H7 (cell line): ENCODE measurements around the gene VIPR2. TPM values are rescaled to one million over a fixed set of nuclear protein-coding genes. Genes with fewer than 3 reads are reported as not detected.

ENCODE experiments used
- DNase-seq: peaks from one replicate; pipeline ENCODE4 v3.0.0; 2012
- H3K27me3 ChIP-seq: 2 replicates; pipeline ENCODE4 v1.6.0; 2011; ENCODE audit warnings: mild to moderate bottlenecking, low read length; ENCODE audit not compliant: control insufficient read depth, insufficient read depth
- H3K36me3 ChIP-seq: replicated peaks from 2 replicates; pipeline ENCODE4 v1.5.1; 2011; ENCODE audit warnings: low read length; ENCODE audit not compliant: control insufficient read depth, insufficient read depth
- H3K4me3 ChIP-seq: 2 replicates; pipeline ENCODE4 v1.5.1; 2011; ENCODE audit warnings: low read depth, mild to moderate bottlenecking, control low read depth, low read length, moderate library complexity; ENCODE audit not compliant: insufficient read depth
- total RNA-seq: library from RNA; depleted of rRNA; stranded (reverse); fragments of >200 nt; shearing (Covaris generic); gene quantifications from 2 replicates; pipeline ENCODE4 v1.2.3, GENCODE V29; 2014

Gene VIPR2
- total RNA-seq, 1 experiment from 2014 or later: 2.5 TPM

GRCh38 chr7:159031750-159032149 is 112.9 kb downstream of the VIPR2 start:
- DNase-seq: no peak
- Histone ChIP-seq H3K27me3 (peaks cover 4% of the 10 kb centered on the region), H3K4me3 (no peak overlapping the region), H3K36me3 (no peaks in the 10 kb centered on the region)

GRCh38 chr7:159031135-159031701 is 113.4 kb downstream of the VIPR2 start:
- peak; percentile 85 for DNase-seq
- Histone ChIP-seq H3K36me3 (no peaks in the 10 kb centered on the region), H3K4me3 (peak overlapping the region; percentile 55), H3K27me3 (peaks cover 4% of the 10 kb centered on the region)

- Histone ChIP-seq H3K36me3 (no peaks in the 10 kb centered on the region), H3K27me3 (peaks cover 4% of the 10 kb centered on the region), H3K4me3 (peak overlapping the region; percentile 55)
- peak; percentile 95 for DNase-seq
Measured at GRCh38 chr7:159030490-159031134, 114.1 kb downstream of the VIPR2 start.

- DNase-seq: no peak
- Histone ChIP-seq H3K4me3 (no peak overlapping the region), H3K36me3 (no peaks in the 10 kb centered on the region), H3K27me3 (peaks cover 4% of the 10 kb centered on the region)
Measured at GRCh38 chr7:159028508-159029401, 115.9 kb downstream of the VIPR2 start.

DNA sequence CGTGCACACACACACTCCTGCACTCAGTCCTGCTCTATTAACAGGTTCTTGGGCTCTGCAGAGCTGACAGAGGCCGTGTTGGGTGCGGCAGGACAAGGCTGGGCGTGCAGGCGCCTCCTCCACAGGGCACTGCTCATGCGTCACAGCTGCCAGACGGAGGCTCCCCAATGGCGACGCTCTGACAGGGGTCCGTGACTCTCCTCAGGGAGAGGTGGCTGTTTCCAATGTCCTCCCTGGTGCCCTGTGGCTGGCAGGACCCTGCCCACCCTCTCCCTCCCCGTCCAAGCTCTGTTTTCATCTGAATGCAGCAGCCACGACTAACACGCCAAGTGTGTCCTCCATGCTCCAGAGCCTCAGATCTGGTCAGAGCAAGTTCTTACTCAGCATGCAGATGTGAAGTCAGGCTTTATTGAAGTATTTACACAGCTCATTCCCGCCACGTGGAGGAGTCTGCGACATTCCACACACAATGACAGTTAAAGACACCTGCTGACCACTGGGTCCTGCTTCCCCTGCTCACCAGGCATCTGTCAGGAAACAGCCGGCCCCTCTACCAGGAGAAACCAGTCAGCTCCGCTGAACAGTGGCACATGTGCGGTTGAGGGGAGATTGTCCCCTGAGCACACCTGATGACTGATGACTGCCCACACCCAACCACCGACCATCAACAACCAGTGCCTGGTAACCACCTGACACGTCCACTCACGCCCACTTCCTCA is 116.7 kb downstream of the VIPR2 start:
- no peaks in the 10 kb centered on the region for H3K36me3 ChIP-seq
- no peak for DNase-seq
- peaks cover 4% of the 10 kb centered on the region for H3K27me3 ChIP-seq
- H3K4me3 ChIP-seq: no peak overlapping the region

DNA sequence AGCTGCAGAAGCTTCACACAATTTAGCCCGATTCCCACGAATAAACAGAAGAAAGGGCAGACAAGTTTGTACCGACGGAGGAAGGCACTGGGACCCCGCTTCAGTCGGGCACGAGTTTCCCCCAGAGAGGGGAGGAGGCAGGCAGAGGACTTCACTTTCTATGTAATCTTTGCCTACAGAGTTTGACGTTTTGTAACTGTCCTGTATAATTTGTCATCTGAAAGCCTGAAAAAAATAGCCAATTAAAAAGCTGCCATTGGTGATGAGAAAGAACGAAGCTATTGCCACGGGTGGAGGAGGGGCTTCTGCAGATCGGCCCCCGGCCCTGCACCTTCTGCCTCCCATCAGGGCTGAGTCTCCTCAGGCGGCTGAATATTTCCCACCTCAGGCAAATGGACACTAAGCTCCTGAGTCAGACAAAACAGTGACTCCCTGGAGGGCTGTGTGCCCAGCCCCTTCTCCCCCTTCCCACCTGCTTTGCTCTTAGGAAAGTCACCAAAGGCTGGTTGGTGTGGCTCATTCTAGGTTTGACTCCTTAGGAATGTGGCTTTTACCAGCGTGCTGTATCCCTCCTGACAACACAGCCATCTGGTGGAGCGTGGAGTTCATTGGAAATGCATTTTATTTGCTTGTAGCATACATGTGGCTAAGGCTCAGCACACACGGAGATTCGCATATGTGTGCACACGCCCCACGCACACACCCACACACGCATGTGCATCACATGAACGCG is 117.4 kb downstream of the VIPR2 start:
- Histone ChIP-seq H3K36me3 (no peaks in the 10 kb centered on the region), H3K4me3 (no peak overlapping the region), H3K27me3 (peaks cover 4% of the 10 kb centered on the region)
- DNase-seq: peak; percentile 67

DNA sequence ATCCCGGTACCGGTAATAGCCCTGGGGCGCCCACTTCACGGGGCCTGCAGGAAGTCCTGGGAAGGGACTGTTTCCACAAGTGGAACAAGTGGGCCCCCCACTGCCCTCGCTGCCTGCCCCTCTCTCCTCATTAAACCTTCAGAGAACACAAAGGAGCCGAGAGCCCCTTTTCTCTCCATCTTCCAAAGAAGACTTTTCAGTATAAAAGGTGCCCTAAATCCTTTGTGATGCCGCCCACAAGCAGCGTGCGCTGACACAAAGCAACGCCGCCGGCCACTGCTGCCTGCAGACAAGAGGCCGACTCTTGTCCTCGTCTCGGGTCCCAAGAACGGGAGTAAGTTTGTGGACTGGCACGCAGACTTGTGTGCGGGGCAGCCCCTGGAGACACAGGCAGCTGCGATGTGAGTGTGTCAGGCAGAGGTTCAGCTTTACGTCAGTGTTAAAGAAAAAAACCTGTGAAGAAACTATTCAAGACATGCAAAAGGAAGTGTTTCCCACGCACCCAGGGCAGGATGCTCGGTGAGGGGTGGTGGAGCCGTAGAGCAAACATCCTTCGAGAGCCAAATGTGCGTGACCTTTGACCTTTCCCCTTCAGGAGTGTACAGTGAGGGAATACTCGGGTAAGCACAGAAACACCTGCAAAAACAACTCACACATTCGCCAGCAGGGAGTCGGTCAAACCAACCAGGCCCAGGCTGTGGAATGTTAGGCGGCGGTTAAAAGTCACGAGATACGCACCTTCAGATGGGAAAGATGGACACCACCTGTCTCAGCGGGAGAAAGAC is 118.2 kb downstream of the VIPR2 start:
- H3K36me3 ChIP-seq: no peaks in the 10 kb centered on the region
- peak; percentile 68 for DNase-seq
- H3K27me3 ChIP-seq: peaks cover 4% of the 10 kb centered on the region
- H3K4me3 ChIP-seq: no peak overlapping the region

DNA sequence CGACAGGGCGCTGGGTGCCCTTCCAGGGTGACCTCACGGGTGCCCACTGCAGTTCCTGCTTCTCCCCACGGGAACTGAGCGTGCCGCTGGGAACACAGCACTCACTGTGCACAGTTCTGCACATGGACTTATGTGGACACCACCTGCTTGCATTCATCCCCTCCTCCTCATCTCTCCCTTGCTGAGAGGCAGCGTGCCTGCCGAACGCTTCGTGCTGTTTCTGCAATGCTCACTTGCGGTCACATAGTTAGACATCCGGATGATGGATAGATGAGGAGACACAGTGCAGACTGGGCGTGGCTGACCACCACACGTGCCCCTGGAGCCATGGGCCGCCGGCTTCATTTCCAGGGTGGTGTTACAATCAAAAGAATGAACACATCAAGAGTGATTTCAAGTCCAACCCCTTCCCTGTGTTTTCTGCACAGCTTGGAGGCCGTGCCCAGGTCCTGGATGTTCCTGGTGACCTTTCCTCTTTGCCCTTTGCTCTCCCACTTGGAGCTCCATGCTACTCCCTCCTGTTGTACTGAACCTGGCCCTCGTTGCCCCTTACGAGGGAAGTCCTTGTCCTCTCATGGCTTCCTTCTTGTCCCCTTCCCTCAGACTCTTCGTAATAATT is 119.4 kb downstream of the VIPR2 start:
- Histone ChIP-seq H3K4me3 (no peak overlapping the region), H3K27me3 (no peaks in the 10 kb centered on the region; the same call in 1 of the 2 replicates)
- no peak for DNase-seq

DNA sequence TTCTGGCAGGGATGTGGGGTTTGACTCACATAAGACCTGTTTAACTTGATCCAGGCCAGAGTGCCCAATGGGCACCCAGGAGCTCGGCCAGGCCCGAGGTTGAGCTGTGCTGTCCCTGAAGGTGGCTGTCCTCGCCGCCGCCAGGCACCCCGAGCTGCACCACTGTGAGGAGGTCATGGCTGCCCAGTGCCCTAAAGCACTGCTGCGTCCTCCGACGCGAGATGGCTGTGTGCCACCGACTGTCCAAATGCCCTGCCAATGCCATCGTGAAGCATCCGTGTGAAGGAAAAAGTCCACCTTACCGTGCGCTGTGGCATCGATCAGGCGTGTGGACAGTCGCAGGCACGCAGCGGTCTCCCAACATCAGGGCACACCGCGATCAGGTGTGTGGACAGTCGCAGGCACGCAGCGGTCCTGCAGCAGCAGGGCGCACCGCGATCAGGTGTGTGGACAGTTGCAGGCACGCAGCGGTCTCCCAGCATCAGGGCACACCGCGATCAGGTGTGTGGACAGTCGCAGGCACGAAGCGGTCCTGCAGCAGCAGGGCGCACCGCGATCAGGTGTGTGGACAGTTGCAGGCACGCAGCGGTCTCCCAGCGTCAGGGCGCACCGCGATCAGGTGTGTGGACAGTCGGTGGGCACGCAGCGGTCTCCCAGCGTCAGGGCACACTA is 120.3 kb downstream of the VIPR2 start:
- Histone ChIP-seq H3K36me3 (no peaks in the 10 kb centered on the region), H3K4me3 (no peak overlapping the region), H3K27me3 (no peaks in the 10 kb centered on the region)
- no peak for DNase-seq

More for the DNA sequence above, 119.4 kb downstream of the VIPR2 start:
- no peaks in the 10 kb centered on the region for H3K36me3 ChIP-seq

GRCh38 chr7:159023746-159024145 is 120.9 kb downstream of the VIPR2 start:
- Histone ChIP-seq H3K27me3 (no peaks in the 10 kb centered on the region), H3K4me3 (no peak overlapping the region), H3K36me3 (no peaks in the 10 kb centered on the region)
- DNase-seq: no peak

GRCh38 chr7:159023206-159023605 is 121.5 kb downstream of the VIPR2 start:
- no peak overlapping the region for H3K4me3 ChIP-seq
- DNase-seq: no peak

DNA sequence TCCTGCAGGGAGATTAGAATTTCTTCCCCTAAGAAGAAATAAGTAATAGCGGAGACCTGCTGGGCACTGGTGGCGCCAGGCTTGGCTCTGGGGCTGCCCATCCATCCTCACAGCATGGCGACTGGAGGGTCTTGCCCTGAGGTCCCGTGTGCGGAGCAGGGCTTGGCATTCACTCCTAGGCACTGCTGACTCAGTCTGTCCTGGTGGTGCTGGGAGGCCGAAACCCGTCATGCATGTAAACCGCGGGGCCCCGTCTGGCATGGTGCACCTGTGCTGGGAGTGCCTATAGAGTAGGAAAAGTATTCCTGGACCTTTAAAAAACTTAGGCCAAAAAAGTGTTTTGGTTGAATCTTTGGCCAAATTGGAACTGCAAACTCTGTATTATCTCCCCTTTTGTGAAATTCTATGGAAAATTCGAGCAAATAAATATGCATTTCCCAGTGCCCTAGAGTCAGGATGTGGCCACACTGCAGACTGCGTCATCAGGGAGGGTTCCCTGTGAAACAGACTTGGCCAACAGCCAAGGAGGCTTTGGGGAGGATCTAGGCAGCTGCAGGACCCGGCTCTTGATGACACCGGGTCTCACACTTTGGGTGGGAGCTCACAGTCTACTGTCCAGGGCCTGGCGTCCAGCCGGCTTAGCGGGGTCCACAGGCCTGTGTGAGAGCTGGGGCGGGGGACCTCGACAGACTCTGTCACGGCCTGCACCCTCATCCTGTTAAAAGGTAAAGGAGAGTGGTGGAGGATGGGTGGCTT is 122.3 kb downstream of the VIPR2 start:
- Histone ChIP-seq H3K27me3 (no peaks in the 10 kb centered on the region), H3K4me3 (no peak overlapping the region), H3K36me3 (no peaks in the 10 kb centered on the region)
- no peak for DNase-seq

More at GRCh38 chr7:159023206-159023605, 121.5 kb downstream of the VIPR2 start:
- Histone ChIP-seq H3K27me3 (no peaks in the 10 kb centered on the region), H3K36me3 (no peaks in the 10 kb centered on the region)
